Subcutaneous adipose tissue (tissue), 4 donors: ENCODE measurements around the gene PAQR4. TPM values are rescaled to one million over a fixed set of nuclear protein-coding genes. Genes with fewer than 3 reads are reported as not detected.

Experiments used
- total RNA-seq, 4 donors: library from RNA; depleted of rRNA; stranded (reverse); fragments of >200 nt; gene quantifications; one replicate each; pipeline ENCODE4 v1.1.0, GENCODE V29; 2016
- TF ChIP-seq, protein P1 (sequence below): fragments of 450-650 bp; IDR thresholded peaks from one replicate; pipeline ENCODE4 v1.5.1; 2016; ENCODE audit warnings: low read depth, mild to moderate bottlenecking, control low read depth, antibody characterized with exemption, moderate library complexity

PAQR4 gene
- total RNA-seq, 4 donors from 2014 or later = 1.5 to 5.7 (median 3.8) TPM

DNA sequence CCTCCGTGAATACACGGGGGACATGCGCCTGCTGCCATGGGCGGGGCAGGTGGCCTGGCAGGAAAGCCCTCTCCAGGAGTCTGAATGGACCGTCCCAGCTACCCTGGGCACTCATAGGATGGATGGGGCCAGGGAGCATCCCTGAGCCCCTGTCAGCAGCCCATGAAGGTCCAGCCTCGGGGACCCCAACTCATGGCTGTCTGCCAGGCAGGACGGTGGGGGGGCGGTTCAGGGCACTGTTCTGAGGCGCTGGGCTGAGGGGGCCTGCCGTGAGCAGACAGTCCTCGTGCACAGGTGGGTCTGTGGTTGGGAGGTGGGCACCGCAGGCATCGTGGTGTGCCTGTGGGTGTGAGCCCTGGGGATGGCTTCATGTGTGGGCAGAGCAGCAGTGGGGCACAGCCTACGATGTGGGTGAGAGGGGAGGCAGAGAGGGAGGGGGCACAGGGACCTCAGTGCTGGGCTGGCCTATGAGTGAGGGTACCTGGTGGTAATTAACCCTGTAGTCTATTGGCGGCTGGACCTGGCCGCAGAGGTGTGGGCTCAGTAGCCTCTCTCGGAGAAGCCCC lies 17.6 kb downstream of the PAQR4 start:
- TF ChIP-seq, protein P1, sequence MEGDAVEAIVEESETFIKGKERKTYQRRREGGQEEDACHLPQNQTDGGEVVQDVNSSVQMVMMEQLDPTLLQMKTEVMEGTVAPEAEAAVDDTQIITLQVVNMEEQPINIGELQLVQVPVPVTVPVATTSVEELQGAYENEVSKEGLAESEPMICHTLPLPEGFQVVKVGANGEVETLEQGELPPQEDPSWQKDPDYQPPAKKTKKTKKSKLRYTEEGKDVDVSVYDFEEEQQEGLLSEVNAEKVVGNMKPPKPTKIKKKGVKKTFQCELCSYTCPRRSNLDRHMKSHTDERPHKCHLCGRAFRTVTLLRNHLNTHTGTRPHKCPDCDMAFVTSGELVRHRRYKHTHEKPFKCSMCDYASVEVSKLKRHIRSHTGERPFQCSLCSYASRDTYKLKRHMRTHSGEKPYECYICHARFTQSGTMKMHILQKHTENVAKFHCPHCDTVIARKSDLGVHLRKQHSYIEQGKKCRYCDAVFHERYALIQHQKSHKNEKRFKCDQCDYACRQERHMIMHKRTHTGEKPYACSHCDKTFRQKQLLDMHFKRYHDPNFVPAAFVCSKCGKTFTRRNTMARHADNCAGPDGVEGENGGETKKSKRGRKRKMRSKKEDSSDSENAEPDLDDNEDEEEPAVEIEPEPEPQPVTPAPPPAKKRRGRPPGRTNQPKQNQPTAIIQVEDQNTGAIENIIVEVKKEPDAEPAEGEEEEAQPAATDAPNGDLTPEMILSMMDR = no peak

- TF ChIP-seq, protein P1 = no peak
These were observed 18.1 kb downstream of the PAQR4 start for GRCh38 chr16:2987286-2987685.

DNA sequence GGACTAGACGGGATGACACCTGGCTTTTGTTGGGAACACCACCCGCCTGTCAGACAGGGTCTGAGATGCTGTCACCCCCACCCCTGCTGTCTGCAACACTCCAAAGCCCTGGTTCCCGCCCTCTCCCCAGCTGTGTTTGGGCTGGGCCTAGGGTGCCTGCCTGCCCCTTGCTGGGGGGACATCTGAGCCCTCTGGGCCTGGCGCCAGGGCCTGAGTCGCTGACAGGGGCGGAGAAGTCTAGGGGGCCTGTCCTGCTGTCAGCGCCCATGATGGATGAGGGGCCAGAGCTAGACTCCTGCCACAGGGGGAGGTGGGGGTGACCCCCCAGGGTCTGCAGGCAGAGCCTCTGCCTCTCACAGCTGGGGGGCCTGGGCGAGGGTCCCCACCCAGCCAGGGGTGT lies 18.7 kb downstream of the PAQR4 start:
- TF ChIP-seq, protein P1 = no peak

GRCh38 chr16:2988590-2989099 lies 19.5 kb downstream of the PAQR4 start:
- TF ChIP-seq, protein P1 = no peak

DNA sequence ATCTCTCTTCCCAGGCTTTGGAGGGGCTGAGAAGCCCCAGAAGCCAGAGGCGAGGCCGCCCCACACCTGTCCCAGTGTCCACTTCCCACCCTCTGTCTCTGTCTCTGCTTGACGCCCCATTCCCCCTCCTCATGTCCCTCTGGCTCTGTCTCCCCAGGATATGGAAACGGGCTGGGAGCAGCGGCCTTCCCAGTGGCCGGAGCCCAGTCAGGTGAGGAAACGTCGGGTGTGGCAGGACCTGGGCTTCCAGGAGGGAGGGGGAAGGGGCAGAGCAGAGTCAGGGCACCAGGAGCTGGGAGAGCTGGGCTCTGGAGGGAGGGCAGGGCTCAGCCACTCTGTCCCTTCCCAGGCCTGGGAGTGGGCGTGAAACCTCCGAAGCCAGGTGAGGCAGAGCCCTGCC lies 21.7 kb downstream of the PAQR4 start:
- TF ChIP-seq, protein P1 = no peak

GRCh38 chr16:2991566-2992261 lies 22.6 kb downstream of the PAQR4 start:
- TF ChIP-seq, protein P1 = no peak

DNA sequence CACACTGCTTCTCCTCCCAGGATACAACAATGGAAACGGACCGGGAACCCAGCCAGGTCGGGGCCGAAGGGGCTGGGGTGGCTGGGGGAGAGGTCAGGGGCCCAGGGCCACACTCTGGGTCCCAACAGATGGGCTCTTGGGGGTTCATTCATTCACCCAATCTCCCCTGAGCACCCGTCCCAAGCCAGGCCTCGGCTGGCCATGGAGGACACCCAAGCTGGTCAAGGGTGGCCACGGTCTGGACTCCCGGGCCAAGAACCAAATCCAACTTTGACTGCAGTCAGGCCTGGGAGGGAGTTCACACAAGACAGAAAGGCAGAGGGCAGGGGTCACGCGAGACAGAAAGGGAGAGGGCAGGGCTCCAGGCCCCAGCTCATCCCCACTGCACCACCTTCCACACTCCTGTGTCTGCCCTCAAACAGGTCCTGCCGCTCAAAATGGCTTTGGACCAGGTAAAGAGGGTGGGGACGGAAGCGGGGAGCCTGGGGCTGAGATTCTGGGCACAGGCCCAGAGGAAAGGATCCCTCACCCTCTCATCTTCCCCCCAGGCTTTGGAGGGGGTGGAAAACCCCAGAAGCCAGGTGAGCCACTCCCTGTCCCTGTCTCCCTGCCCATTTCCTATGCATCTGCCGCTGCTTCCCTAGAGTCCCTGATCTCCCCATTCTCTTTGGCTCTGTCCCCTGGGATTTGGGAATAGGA lies 23.4 kb downstream of the PAQR4 start:
- TF ChIP-seq, protein P1 = no peak
